WTC11 (cell line): ENCODE results near the gene LMF1. TPM values are rescaled to one million over a fixed set of nuclear protein-coding genes. Genes with fewer than 3 reads are reported as not detected.

ENCODE experiments used
- ATAC-seq: fragments of 200-7000 bp; cut with Tn5 transposase; 2 replicates; pipeline ENCODE4 v1.10.0; 2021; ENCODE audit warnings: mild to moderate bottlenecking, moderate library complexity
- CTCF ChIA-PET: fragments of 300-600 bp; sonication (Branson Sonifier 250); formaldehyde crosslinking; loops from one replicate; lab custom pipeline; 2021; ENCODE audit warnings: antibody characterized with exemption; lab: Charles Lee
- POLR2A ChIA-PET: fragments of 350-600 bp; sonication (Branson Sonifier 250); formaldehyde crosslinking; loops from one replicate; lab custom pipeline; 2021; ENCODE audit warnings: antibody characterized with exemption; lab: Charles Lee
- DNase-seq: peaks from one replicate; pipeline ENCODE4 v3.0.0; 2021; ENCODE audit warnings: low spot score
- H3K27ac Mint-ChIP-seq: 2 replicates; pipeline ENCODE4 v1.8.0; 2021; ENCODE audit warnings: mixed read lengths
- H3K27me3 Mint-ChIP-seq: 2 replicates; pipeline ENCODE4 v1.8.0; 2021; ENCODE audit warnings: low read depth, mild to moderate bottlenecking, moderate library complexity, mixed read lengths
- H3K36me3 Mint-ChIP-seq: 2 replicates; pipeline ENCODE4 v1.8.0; 2021; ENCODE audit warnings: mixed read lengths
- H3K4me1 Mint-ChIP-seq: 2 replicates; pipeline ENCODE4 v1.8.0; 2022; ENCODE audit warnings: mixed read lengths
- H3K4me3 Mint-ChIP-seq: 2 replicates; pipeline ENCODE4 v1.8.0; 2021; ENCODE audit warnings: mild to moderate bottlenecking, moderate library complexity, mixed read lengths
- H3K9me3 Mint-ChIP-seq: 2 replicates; pipeline ENCODE4 v1.8.0; 2021; ENCODE audit warnings: mixed read lengths
- CBFB ChIP-seq: sonication (generic); formaldehyde crosslinking; IDR thresholded peaks from 2 replicates; pipeline ENCODE4 v1.8.1; 2022; ENCODE audit warnings: mild to moderate bottlenecking, low read depth, missing genetic modification reagents
- ELF4 ChIP-seq: sonication (generic); formaldehyde crosslinking; IDR thresholded peaks from 2 replicates; pipeline ENCODE4 v1.8.1; 2022; ENCODE audit warnings: low read depth, mild to moderate bottlenecking, moderate library complexity, missing genetic modification reagents
- EMX1 ChIP-seq: fragments of 250-450 bp; sonication (Bioruptor Pico); IDR thresholded peaks from 2 replicates; pipeline ENCODE4 v1.8.0; 2021; ENCODE audit warnings: mild to moderate bottlenecking
- FOXP1 ChIP-seq: sonication (generic); formaldehyde crosslinking; IDR thresholded peaks from 2 replicates; pipeline ENCODE4 v1.8.0; 2022; ENCODE audit warnings: missing genetic modification reagents, mild to moderate bottlenecking, moderate library complexity, borderline replicate concordance
- MLX ChIP-seq: sonication (generic); formaldehyde crosslinking; IDR thresholded peaks from 2 replicates; pipeline ENCODE4 v1.8.1; 2023; ENCODE audit warnings: mild to moderate bottlenecking, missing genetic modification reagents, moderate library complexity
- NFATC4 ChIP-seq: fragments of 250-450 bp; sonication (Bioruptor Pico); IDR thresholded peaks from 2 replicates; pipeline ENCODE4 v1.9.0; 2021; ENCODE audit warnings: mild to moderate bottlenecking
- NFYB ChIP-seq: sonication (generic); formaldehyde crosslinking; conservative IDR thresholded peaks from 2 replicates; pipeline ENCODE4 v1.8.0; 2022; ENCODE audit warnings: low read depth, missing genetic modification reagents
- NR1H2 ChIP-seq: sonication (generic); formaldehyde crosslinking; IDR thresholded peaks from 2 replicates; pipeline ENCODE4 v1.9.0; 2021; ENCODE audit warnings: mild to moderate bottlenecking, moderate library complexity, missing genetic modification reagents
- NR3C1 ChIP-seq: sonication (generic); formaldehyde crosslinking; conservative IDR thresholded peaks from 2 replicates; pipeline ENCODE4 v1.8.1; 2023; ENCODE audit warnings: low read depth, mild to moderate bottlenecking, missing genetic modification reagents
- PRRX2 ChIP-seq: fragments of 250-450 bp; sonication (Bioruptor Pico); IDR thresholded peaks from 2 replicates; pipeline ENCODE4 v1.8.0; 2021; ENCODE audit warnings: mild to moderate bottlenecking
- RORB ChIP-seq: fragments of 250-450 bp; sonication (Bioruptor Pico); IDR thresholded peaks from 2 replicates; pipeline ENCODE4 v1.9.0; 2021; ENCODE audit warnings: mild to moderate bottlenecking
- SP1 ChIP-seq: sonication (generic); formaldehyde crosslinking; conservative IDR thresholded peaks from 2 replicates; pipeline ENCODE4 v1.8.1; 2022; ENCODE audit warnings: missing genetic modification reagents
- TCF7 ChIP-seq: sonication (generic); formaldehyde crosslinking; IDR thresholded peaks from 2 replicates; pipeline ENCODE4 v1.8.0; 2022; ENCODE audit warnings: mild to moderate bottlenecking, low read depth, missing genetic modification reagents, moderate library complexity
- TEAD1 ChIP-seq: sonication (generic); formaldehyde crosslinking; IDR thresholded peaks from 2 replicates; pipeline ENCODE4 v1.8.0; 2022; ENCODE audit warnings: mild to moderate bottlenecking, missing genetic modification reagents
- ZBTB21 ChIP-seq: sonication (generic); formaldehyde crosslinking; IDR thresholded peaks from 2 replicates; pipeline ENCODE4 v1.8.1; 2023; ENCODE audit warnings: mild to moderate bottlenecking, missing genetic modification reagents, borderline replicate concordance
- ZNF416 ChIP-seq: fragments of 250-450 bp; sonication (Bioruptor Pico); IDR thresholded peaks from 2 replicates; pipeline ENCODE4 v1.9.0; 2021; ENCODE audit warnings: mild to moderate bottlenecking, inconsistent platforms
- ZNF423 ChIP-seq: fragments of 250-450 bp; sonication (Bioruptor Pico); IDR thresholded peaks from 2 replicates; pipeline ENCODE4 v2.1.2; 2022; ENCODE audit warnings: mild to moderate bottlenecking, moderate library complexity
- total RNA-seq: library from RNA; stranded (reverse); gene quantifications from 3 replicates; pipeline ENCODE4 v1.2.3, GENCODE V29; 2021
- TF ChIP-seq, protein P1 (sequence below): sonication (generic); formaldehyde crosslinking; IDR thresholded peaks from 2 replicates; pipeline ENCODE4 v1.8.1; 2023; ENCODE audit warnings: mild to moderate bottlenecking, moderate library complexity, missing genetic modification reagents
- TF ChIP-seq, protein P2 (sequence below): sonication (generic); formaldehyde crosslinking; IDR thresholded peaks from 2 replicates; pipeline ENCODE4 v1.8.1; 2022; ENCODE audit warnings: mild to moderate bottlenecking, missing genetic modification reagents, moderate library complexity, borderline replicate concordance
- TF ChIP-seq, protein P3 (sequence below): sonication (generic); formaldehyde crosslinking; IDR thresholded peaks from 2 replicates; pipeline ENCODE4 v1.8.0; 2022; ENCODE audit warnings: mild to moderate bottlenecking, missing genetic modification reagents
- TF ChIP-seq, protein P4 (sequence below): fragments of 250-450 bp; sonication (Bioruptor Pico); IDR thresholded peaks from 2 replicates; pipeline ENCODE4 v1.9.0; 2021; ENCODE audit warnings: moderate library complexity, mild to moderate bottlenecking, inconsistent platforms, borderline replicate concordance
- TF ChIP-seq, protein P5 (sequence below): sonication (generic); formaldehyde crosslinking; IDR thresholded peaks from 2 replicates; pipeline ENCODE4 v1.8.1; 2023; ENCODE audit warnings: mild to moderate bottlenecking, missing genetic modification reagents

LMF1 gene
- total RNA-seq, 1 experiment from 2014 or later, result 10.5 TPM

- peak overlapping the region; percentile 73; the same call in 1 of the 2 replicates for H3K27ac Mint-ChIP-seq
Measured at GRCh38 chr16:898761-899682, 71.8 kb downstream of the LMF1 start.

DNA sequence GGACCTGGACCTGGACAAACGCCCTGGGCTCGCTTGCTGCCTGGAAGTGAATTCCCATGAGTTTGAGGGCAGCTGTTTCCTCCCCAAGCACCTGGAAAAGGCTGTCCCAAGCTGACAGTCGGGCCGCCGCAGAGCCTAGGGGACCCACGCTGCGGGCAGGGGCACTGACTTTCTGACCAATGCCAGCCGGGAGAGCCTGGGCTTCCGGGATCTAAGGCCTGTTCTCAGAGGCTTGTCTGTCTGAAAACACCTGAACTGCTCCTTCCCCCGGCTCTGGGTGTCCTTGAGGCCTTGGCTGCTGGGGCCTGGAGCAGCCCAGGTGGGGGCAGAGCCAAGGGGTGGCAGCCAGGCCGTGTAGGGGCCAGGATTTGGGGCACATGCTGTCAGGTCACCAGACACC lies 72.6 kb downstream of the LMF1 start:
- ChIA-PET POLR2A (no interaction called here), CTCF (interaction anchor here (0.8 kb wide), 1 partner anchor 159 kb away, joined by 3 read pairs; no protein-coding TSS in a partner anchor)
- TF ChIP-seq, protein P1, sequence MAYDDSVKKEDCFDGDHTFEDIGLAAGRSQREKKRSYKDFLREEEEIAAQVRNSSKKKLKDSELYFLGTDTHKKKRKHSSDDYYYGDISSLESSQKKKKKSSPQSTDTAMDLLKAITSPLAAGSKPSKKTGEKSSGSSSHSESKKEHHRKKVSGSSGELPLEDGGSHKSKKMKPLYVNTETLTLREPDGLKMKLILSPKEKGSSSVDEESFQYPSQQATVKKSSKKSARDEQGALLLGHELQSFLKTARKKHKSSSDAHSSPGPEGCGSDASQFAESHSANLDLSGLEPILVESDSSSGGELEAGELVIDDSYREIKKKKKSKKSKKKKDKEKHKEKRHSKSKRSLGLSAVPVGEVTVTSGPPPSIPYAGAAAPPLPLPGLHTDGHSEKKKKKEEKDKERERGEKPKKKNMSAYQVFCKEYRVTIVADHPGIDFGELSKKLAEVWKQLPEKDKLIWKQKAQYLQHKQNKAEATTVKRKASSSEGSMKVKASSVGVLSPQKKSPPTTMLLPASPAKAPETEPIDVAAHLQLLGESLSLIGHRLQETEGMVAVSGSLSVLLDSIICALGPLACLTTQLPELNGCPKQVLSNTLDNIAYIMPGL (CRISPR knock-in tag), result no peak
- TF ChIP-seq FOXP1 (CRISPR knock-in tag), result no peak
- no peak for TF ChIP-seq TEAD1 (CRISPR knock-in tag)
- no peak for TF ChIP-seq NR1H2 (CRISPR knock-in tag)
- TF ChIP-seq, protein P2, sequence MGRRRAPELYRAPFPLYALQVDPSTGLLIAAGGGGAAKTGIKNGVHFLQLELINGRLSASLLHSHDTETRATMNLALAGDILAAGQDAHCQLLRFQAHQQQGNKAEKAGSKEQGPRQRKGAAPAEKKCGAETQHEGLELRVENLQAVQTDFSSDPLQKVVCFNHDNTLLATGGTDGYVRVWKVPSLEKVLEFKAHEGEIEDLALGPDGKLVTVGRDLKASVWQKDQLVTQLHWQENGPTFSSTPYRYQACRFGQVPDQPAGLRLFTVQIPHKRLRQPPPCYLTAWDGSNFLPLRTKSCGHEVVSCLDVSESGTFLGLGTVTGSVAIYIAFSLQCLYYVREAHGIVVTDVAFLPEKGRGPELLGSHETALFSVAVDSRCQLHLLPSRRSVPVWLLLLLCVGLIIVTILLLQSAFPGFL, result no peak
- no peak for TF ChIP-seq SP1 (CRISPR knock-in tag)
- TF ChIP-seq CBFB (CRISPR knock-in tag), result no peak

More at GRCh38 chr16:898761-899682, 71.8 kb downstream of the LMF1 start:
- no peak for TF ChIP-seq PRRX2 (CRISPR knock-in tag)
- TF ChIP-seq NFATC4 (CRISPR knock-in tag), result no peak
- no peak for TF ChIP-seq SP1 (CRISPR knock-in tag)
- TF ChIP-seq, protein P3, sequence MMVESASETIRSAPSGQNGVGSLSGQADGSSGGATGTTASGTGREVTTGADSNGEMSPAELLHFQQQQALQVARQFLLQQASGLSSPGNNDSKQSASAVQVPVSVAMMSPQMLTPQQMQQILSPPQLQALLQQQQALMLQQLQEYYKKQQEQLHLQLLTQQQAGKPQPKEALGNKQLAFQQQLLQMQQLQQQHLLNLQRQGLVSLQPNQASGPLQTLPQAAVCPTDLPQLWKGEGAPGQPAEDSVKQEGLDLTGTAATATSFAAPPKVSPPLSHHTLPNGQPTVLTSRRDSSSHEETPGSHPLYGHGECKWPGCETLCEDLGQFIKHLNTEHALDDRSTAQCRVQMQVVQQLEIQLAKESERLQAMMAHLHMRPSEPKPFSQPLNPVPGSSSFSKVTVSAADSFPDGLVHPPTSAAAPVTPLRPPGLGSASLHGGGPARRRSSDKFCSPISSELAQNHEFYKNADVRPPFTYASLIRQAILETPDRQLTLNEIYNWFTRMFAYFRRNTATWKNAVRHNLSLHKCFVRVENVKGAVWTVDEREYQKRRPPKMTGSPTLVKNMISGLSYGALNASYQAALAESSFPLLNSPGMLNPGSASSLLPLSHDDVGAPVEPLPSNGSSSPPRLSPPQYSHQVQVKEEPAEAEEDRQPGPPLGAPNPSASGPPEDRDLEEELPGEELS (CRISPR knock-in tag), result no peak
- TF ChIP-seq NR1H2 (CRISPR knock-in tag), result no peak
- TF ChIP-seq NR3C1 (CRISPR knock-in tag), result no peak
- TF ChIP-seq ELF4 (CRISPR knock-in tag), result no peak
- TF ChIP-seq EMX1, result no peak
- no peak for TF ChIP-seq NFYB (CRISPR knock-in tag)
- TF ChIP-seq, protein P1 (CRISPR knock-in tag), result no peak
- no peak for TF ChIP-seq RORB (CRISPR knock-in tag)
- no peak for TF ChIP-seq TCF7 (CRISPR knock-in tag)
- no peak for TF ChIP-seq MLX (CRISPR knock-in tag)
- no peak for TF ChIP-seq ZBTB21
- TF ChIP-seq, protein P4, sequence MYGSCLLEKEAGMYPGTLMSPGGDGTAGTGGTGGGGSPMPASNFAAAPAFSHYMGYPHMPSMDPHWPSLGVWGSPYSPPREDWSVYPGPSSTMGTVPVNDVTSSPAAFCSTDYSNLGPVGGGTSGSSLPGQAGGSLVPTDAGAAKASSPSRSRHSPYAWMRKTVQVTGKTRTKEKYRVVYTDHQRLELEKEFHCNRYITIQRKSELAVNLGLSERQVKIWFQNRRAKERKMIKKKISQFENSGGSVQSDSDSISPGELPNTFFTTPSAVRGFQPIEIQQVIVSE (CRISPR knock-in tag), result no peak
- TF ChIP-seq ZNF423 (CRISPR knock-in tag), result no peak
- TF ChIP-seq, protein P5, sequence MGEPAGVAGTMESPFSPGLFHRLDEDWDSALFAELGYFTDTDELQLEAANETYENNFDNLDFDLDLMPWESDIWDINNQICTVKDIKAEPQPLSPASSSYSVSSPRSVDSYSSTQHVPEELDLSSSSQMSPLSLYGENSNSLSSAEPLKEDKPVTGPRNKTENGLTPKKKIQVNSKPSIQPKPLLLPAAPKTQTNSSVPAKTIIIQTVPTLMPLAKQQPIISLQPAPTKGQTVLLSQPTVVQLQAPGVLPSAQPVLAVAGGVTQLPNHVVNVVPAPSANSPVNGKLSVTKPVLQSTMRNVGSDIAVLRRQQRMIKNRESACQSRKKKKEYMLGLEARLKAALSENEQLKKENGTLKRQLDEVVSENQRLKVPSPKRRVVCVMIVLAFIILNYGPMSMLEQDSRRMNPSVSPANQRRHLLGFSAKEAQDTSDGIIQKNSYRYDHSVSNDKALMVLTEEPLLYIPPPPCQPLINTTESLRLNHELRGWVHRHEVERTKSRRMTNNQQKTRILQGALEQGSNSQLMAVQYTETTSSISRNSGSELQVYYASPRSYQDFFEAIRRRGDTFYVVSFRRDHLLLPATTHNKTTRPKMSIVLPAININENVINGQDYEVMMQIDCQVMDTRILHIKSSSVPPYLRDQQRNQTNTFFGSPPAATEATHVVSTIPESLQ (CRISPR knock-in tag), result no peak
- TF ChIP-seq ZNF416, result no peak
- Mint-ChIP-seq H3K27me3 (no peaks in the 10 kb centered on the region), H3K9me3 (no peaks in the 10 kb centered on the region), H3K4me3 (no peak overlapping the region), H3K4me1 (no peaks in the 10 kb centered on the region), H3K36me3 (no peaks in the 10 kb centered on the region)
- CTCF ChIA-PET, result no interaction called here
- DNase-seq (no peak), ATAC-seq (no peak)
- POLR2A ChIA-PET, result no interaction called here

More for the DNA sequence above, 72.6 kb downstream of the LMF1 start:
- Mint-ChIP-seq H3K4me1 (no peaks in the 10 kb centered on the region), H3K4me3 (no peak overlapping the region), H3K36me3 (no peaks in the 10 kb centered on the region), H3K9me3 (no peaks in the 10 kb centered on the region), H3K27ac (no peak overlapping the region; the same call in 1 of the 2 replicates), H3K27me3 (no peaks in the 10 kb centered on the region)
- ATAC-seq, result no peak
- DNase-seq, result no peak
